Measurements from ENCODE around the gene TMEM63A. TPM values are rescaled to one million over a fixed set of nuclear protein-coding genes. Genes with fewer than 3 reads are reported as not detected.

The TMEM63A gene
- polyA plus RNA-seq, 3 donors: 3.0 to 48.0 (median 5.8) TPM

DNA sequence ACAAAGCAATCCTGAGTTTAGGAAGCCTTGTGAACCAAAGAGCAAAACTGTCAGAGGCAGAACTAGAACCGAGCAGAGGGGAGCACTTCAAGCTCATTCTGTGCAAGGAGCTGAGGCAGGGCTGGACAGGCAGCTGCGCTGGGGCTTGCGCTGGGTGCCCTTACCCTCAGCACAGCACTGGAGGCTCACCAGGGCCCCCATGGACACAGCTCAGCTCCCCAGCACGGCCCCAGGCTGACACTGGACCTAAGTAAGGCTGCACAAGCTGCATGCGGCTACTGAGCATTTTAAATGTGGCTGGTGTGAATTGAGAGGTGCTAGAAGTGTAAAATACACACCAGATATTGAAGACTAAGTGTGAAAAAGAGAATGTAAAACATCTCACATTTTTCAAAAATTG lies 22.1 kb downstream of the TMEM63A start:
- H4K20me1 ChIP-seq (ENCODE audit: insufficient read depth, low read length): no peaks in the 10 kb centered on the region

GRCh38 chr1:225859151-225859550 lies 23.0 kb downstream of the TMEM63A start:
- Mint-ChIP-seq H3K27ac (peak overlapping the region in 1 of 7 donors; percentile 69), H3K27me3 (ENCODE audit: low read depth in 3 of 3) (peaks cover 0 to 4% (median 0%) of the 10 kb centered on the region in 3 donors), H3K9me3 (no peaks in the 10 kb centered on the region), H3K4me1 (peaks cover 15% of the 10 kb centered on the region), H3K4me3 (no peak overlapping the region), H3K36me3 (peaks cover 71 to 88% of the 10 kb centered on the region in 2 donors)
- DNase-seq: no peak
- peaks cover 65 to 99% of the 10 kb centered on the region in 2 donors for H3K36me3 ChIP-seq (replicated peaks in 1 of 2; ENCODE audit: control insufficient read depth in 1 of 2, insufficient read depth in 2 of 2, low read length in 2 of 2)
- intact Hi-C loops (cut with micrococcal nuclease): no loop called here
- no peak overlapping the region for H2AFZ ChIP-seq (ENCODE audit: insufficient read depth, low read depth, low read length, poor library complexity, severe bottlenecking)
- no peaks in the 10 kb centered on the region for H3K27me3 ChIP-seq (ENCODE audit: control insufficient read depth in 2 of 2, insufficient read depth in 2 of 2, low read length in 2 of 2)
- H3K4me3 ChIP-seq (replicated peaks in 1 of 3; ENCODE audit: low read depth in 2 of 3, low read length in 3 of 3): no peak overlapping the region
- H4K20me1 ChIP-seq (ENCODE audit: insufficient read depth, low read length): no peaks in the 10 kb centered on the region
- no peak overlapping the region for H3K9ac ChIP-seq (ENCODE audit: insufficient read depth, low read length, poor library complexity, severe bottlenecking)
- 100% methylated on average over 2 of the region's 5 CpGs for WGBS (ENCODE audit: insufficient coverage)
- H3K9me3 ChIP-seq (replicated peaks in 1 of 2; ENCODE audit: control insufficient read depth in 1 of 2, insufficient read depth in 1 of 2, low read length in 2 of 2): no peaks in the 10 kb centered on the region
- no peak overlapping the region for H3K27ac ChIP-seq (ENCODE audit: low read depth in 1 of 2, low read length in 2 of 2)
- H3K4me2 ChIP-seq (replicated peaks; ENCODE audit: extremely low read depth, low read length, poor library complexity, severe bottlenecking): no peak overlapping the region
- peaks cover 13 to 15% of the 10 kb centered on the region in 2 donors for H3K4me1 ChIP-seq (ENCODE audit: control insufficient read depth in 1 of 2, insufficient read depth in 2 of 2, low read length in 2 of 2)
- TF ChIP-seq, protein P1, sequence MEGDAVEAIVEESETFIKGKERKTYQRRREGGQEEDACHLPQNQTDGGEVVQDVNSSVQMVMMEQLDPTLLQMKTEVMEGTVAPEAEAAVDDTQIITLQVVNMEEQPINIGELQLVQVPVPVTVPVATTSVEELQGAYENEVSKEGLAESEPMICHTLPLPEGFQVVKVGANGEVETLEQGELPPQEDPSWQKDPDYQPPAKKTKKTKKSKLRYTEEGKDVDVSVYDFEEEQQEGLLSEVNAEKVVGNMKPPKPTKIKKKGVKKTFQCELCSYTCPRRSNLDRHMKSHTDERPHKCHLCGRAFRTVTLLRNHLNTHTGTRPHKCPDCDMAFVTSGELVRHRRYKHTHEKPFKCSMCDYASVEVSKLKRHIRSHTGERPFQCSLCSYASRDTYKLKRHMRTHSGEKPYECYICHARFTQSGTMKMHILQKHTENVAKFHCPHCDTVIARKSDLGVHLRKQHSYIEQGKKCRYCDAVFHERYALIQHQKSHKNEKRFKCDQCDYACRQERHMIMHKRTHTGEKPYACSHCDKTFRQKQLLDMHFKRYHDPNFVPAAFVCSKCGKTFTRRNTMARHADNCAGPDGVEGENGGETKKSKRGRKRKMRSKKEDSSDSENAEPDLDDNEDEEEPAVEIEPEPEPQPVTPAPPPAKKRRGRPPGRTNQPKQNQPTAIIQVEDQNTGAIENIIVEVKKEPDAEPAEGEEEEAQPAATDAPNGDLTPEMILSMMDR (IDR thresholded peaks at IDR 0.05): no peak
- no peaks in the 10 kb centered on the region for H3K79me2 ChIP-seq (ENCODE audit: insufficient read depth, low read length)

More for the DNA sequence above, 22.1 kb downstream of the TMEM63A start:
- H3K27me3 ChIP-seq (ENCODE audit: control insufficient read depth in 2 of 2, insufficient read depth in 2 of 2, low read length in 2 of 2): no peaks in the 10 kb centered on the region
- H2AFZ ChIP-seq (ENCODE audit: insufficient read depth, low read depth, low read length, poor library complexity, severe bottlenecking): no peak overlapping the region
- no peaks in the 10 kb centered on the region for H3K9me3 Mint-ChIP-seq
- peak overlapping the region in 3 of 7 donors; percentile 69 to 72 (median 72) for H3K27ac Mint-ChIP-seq
- H3K27ac ChIP-seq (ENCODE audit: low read depth in 1 of 2, low read length in 2 of 2): no peak overlapping the region
- no peaks in the 10 kb centered on the region for H3K79me2 ChIP-seq (ENCODE audit: insufficient read depth, low read length)
- peaks cover 13 to 15% of the 10 kb centered on the region in 2 donors for H3K4me1 ChIP-seq (ENCODE audit: control insufficient read depth in 1 of 2, insufficient read depth in 2 of 2, low read length in 2 of 2)
- H3K4me2 ChIP-seq (replicated peaks; ENCODE audit: extremely low read depth, low read length, poor library complexity, severe bottlenecking): no peak overlapping the region
- H3K36me3 ChIP-seq (replicated peaks in 1 of 2; ENCODE audit: control insufficient read depth in 1 of 2, insufficient read depth in 2 of 2, low read length in 2 of 2): peaks cover 65 to 99% of the 10 kb centered on the region in 2 donors
- H3K4me3 ChIP-seq (replicated peaks in 1 of 3; ENCODE audit: low read depth in 2 of 3, low read length in 3 of 3): no peak overlapping the region
- peaks cover 70 to 88% of the 10 kb centered on the region in 2 donors for H3K36me3 Mint-ChIP-seq
- H3K4me1 Mint-ChIP-seq: peaks cover 15% of the 10 kb centered on the region
- TF ChIP-seq, protein P1 (IDR thresholded peaks at IDR 0.05): no peak
- intact Hi-C loops (cut with micrococcal nuclease): no loop called here
- DNase-seq: no peak
- no peaks in the 10 kb centered on the region for H3K9me3 ChIP-seq (replicated peaks in 1 of 2; ENCODE audit: control insufficient read depth in 1 of 2, insufficient read depth in 1 of 2, low read length in 2 of 2)
- WGBS (ENCODE audit: insufficient coverage): 100% methylated on average over 3 of the region's 5 CpGs
- H3K4me3 Mint-ChIP-seq: no peak overlapping the region
- no peak overlapping the region for H3K9ac ChIP-seq (ENCODE audit: insufficient read depth, low read length, poor library complexity, severe bottlenecking)
- H3K27me3 Mint-ChIP-seq (ENCODE audit: low read depth in 3 of 3): peaks cover 0 to 4% (median 0%) of the 10 kb centered on the region in 3 donors

Measured in CD14-positive monocyte (primary cell).